ENCODE measurements around the gene TLE5.

DNA sequence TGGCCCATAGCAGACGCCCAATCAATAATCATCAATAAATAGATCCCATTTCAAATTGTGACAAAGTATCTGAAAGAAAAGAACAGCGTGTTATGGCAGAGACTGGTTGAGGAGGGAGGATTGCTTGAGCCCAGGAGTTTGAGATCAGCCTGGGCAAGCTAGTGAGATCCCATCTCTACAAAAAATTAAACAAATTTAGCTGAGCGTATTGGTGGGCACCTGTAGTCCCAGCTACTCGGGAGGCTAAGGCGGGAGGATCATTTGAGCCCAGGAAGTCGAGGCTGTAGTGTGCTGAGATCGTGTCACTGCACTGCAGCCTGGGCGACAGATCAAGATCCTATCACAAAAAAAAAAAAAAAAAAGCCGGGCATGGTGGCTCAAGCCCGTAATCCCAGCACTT is 25.5 kb upstream of the TLE5 start:
- TF ChIP-seq ARNTL (CRISPR knock-in tag; IDR thresholded peaks at IDR 0.05; ENCODE audit: borderline replicate concordance, low read depth) (no peak), PPARA (CRISPR knock-in tag; IDR thresholded peaks at IDR 0.05; ENCODE audit: borderline replicate concordance) (no peak), RARB (CRISPR knock-in tag; IDR thresholded peaks at IDR 0.05) (no peak), ZNF8 (CRISPR knock-in tag; IDR thresholded peaks at IDR 0.05) (no peak), POU6F1 (CRISPR knock-in tag; IDR thresholded peaks at IDR 0.05; ENCODE audit: borderline replicate concordance, low read depth) (no peak), ZC3H10 (CRISPR knock-in tag; IDR thresholded peaks at IDR 0.05) (no peak), ZNF70 (CRISPR knock-in tag; IDR thresholded peaks at IDR 0.05) (no peak), TOX (CRISPR knock-in tag; IDR thresholded peaks at IDR 0.05; ENCODE audit: borderline replicate concordance) (no peak), ZFP3 (CRISPR knock-in tag; IDR thresholded peaks at IDR 0.05) (no peak), ZFP30 (CRISPR knock-in tag; IDR thresholded peaks at IDR 0.05) (no peak), PATZ1 (CRISPR knock-in tag; IDR thresholded peaks at IDR 0.05; ENCODE audit: borderline replicate concordance) (no peak), GLIS3 (CRISPR knock-in tag; IDR thresholded peaks at IDR 0.05) (no peak)

Measured in SK-N-SH treated with all-trans-retinoic acid at 6 μM for 48 hours (cell line).